Measurements from ENCODE around the gene STK39.

Gene STK39

DNA sequence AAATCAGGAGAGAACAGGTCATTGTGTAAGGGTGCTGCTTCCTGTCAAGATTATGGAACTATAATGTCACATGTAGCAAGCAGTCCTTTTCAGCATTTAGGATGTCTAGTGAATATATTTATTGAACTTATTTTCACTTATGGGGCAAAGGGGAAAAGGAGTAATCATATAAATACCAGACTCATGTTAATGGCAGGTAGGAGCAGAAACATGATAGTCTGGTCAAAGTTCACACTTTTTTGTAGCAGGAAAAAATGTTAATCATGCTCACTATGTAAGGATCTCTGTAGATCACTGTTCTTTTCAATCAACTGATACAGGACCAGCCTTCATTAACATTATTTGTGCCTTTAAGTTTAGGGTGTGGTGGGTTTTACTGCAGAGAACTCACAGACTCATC lies 219.0 kb downstream of the STK39 start:
- Histone ChIP-seq H3K9ac (ENCODE audit: insufficient read length, low read depth) (no peak overlapping the region), H3K9me3 (ENCODE audit: insufficient read depth, low read length) (no peaks in the 10 kb centered on the region), H3K27me3 (ENCODE audit: insufficient read depth, insufficient read length) (no peaks in the 10 kb centered on the region), H3K4me3 (ENCODE audit: insufficient read length, low read depth) (no peak overlapping the region), H3K36me3 (ENCODE audit: insufficient read depth, insufficient read length, low read length) (peaks cover 5% of the 10 kb centered on the region), H3K4me1 (ENCODE audit: insufficient read depth, insufficient read length) (no peaks in the 10 kb centered on the region)
- no peak for DNase-seq (ENCODE audit: low read depth, low spot score)
- TF ChIP-seq ZNF274 (IDR thresholded peaks at IDR 0.05; ENCODE audit: low read depth, low read length): no peak
- no peak for TF ChIP-seq YY1 (IDR thresholded peaks at IDR 0.05; ENCODE audit: insufficient read depth, insufficient read length)
- TF ChIP-seq SUZ12 (IDR thresholded peaks at IDR 0.05; ENCODE audit: extremely low read depth, insufficient read depth, insufficient read length): no peak

DNA sequence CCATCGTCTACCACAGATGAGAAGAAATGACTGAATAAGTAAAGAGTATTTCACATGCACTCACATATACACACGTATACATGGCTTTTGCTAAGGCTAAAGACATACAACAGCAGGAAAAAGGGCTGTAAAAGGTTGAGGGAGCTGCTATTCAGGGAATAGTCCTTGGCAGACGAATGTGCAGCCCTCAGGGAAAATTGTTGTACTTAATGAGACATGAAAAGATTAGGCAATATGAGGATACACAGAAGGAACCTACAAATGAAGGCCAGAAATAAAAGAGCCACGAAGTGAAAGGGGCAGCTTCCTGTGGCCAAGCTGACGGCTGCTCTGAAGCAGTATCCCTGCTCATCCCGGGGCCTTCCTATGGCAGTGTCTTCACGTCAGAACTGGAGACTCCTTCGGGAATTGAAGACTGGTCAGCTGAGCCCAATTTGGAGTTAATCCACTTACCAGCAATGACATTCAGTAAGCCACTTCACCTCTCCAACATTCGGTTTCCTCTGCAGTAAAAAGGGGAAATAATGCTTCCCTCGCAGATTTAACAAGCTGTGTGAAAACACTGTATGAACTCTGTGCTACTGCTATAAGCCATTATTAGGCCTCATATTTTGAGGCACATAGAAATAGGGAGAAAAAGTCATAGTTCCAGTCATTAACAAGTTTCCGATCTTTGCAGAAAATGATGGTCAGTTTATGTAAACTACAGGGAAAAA lies 221.8 kb downstream of the STK39 start:
- H3K9me3 ChIP-seq (ENCODE audit: insufficient read depth, low read length): no peaks in the 10 kb centered on the region
- TF ChIP-seq SUZ12 (IDR thresholded peaks at IDR 0.05; ENCODE audit: extremely low read depth, insufficient read depth, insufficient read length) (no peak), YY1 (IDR thresholded peaks at IDR 0.05; ENCODE audit: insufficient read depth, insufficient read length) (no peak), ZNF274 (IDR thresholded peaks at IDR 0.05; ENCODE audit: low read depth, low read length) (no peak)
- peaks cover 5% of the 10 kb centered on the region for H3K36me3 ChIP-seq (ENCODE audit: insufficient read depth, insufficient read length, low read length)
- H3K4me3 ChIP-seq (ENCODE audit: insufficient read length, low read depth): no peak overlapping the region
- H3K9ac ChIP-seq (ENCODE audit: insufficient read length, low read depth): no peak overlapping the region
- no peak for DNase-seq (ENCODE audit: low read depth, low spot score)
- H3K4me1 ChIP-seq (ENCODE audit: insufficient read depth, insufficient read length): no peaks in the 10 kb centered on the region
- H3K27me3 ChIP-seq (ENCODE audit: insufficient read depth, insufficient read length): no peaks in the 10 kb centered on the region

GRCh38 chr2:168024459-168024858 lies 222.9 kb downstream of the STK39 start:
- Histone ChIP-seq H3K9me3 (ENCODE audit: insufficient read depth, low read length) (no peaks in the 10 kb centered on the region), H3K27me3 (ENCODE audit: insufficient read depth, insufficient read length) (no peaks in the 10 kb centered on the region), H3K36me3 (ENCODE audit: insufficient read depth, insufficient read length, low read length) (peaks cover 5% of the 10 kb centered on the region), H3K4me3 (ENCODE audit: insufficient read length, low read depth) (no peak overlapping the region), H3K4me1 (ENCODE audit: insufficient read depth, insufficient read length) (no peaks in the 10 kb centered on the region), H3K9ac (ENCODE audit: insufficient read length, low read depth) (no peak overlapping the region)
- no peak for DNase-seq (ENCODE audit: low read depth, low spot score)
- TF ChIP-seq ZNF274 (IDR thresholded peaks at IDR 0.05; ENCODE audit: low read depth, low read length) (no peak), SUZ12 (IDR thresholded peaks at IDR 0.05; ENCODE audit: extremely low read depth, insufficient read depth, insufficient read length) (no peak), YY1 (IDR thresholded peaks at IDR 0.05; ENCODE audit: insufficient read depth, insufficient read length) (no peak)

DNA sequence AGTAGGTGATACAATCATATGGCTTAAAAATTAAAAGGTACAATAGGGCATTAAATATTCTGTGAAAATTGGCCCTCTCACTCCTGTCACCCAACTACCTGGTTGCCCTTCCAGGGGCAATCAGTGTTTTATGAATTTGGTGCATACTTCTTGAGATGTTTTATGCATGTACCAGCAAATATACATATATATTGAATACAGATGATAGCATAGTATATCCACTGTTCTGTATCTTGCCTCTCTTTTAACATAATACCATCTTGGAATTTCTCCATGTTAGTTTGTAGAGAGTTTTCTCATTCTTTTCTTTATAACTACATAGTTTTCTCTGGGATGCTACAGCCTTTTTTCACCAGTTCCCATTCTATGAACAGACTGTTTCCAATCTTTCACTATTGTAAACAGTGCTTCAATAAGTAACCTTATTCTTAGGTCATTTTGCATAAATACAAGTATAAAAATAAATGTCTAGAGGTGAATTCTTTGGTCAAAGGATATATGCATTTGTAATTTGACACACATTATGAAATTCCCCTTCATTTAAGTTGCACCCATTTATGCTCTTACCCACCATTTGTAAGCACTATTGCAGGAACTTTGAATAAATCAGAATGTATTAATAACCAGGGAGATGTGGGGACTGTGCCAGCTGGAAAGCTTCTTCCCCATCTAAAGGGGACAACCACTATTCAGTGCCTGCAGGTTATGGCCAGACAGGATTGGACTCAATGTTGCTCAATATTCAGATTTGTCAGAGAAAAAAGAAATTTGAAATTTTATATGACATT lies 225.4 kb downstream of the STK39 start:
- H3K36me3 ChIP-seq (ENCODE audit: insufficient read depth, insufficient read length, low read length): peaks cover 5% of the 10 kb centered on the region
- no peaks in the 10 kb centered on the region for H3K9me3 ChIP-seq (ENCODE audit: insufficient read depth, low read length)
- no peaks in the 10 kb centered on the region for H3K4me1 ChIP-seq (ENCODE audit: insufficient read depth, insufficient read length)
- no peak for DNase-seq (ENCODE audit: low read depth, low spot score)
- no peak overlapping the region for H3K9ac ChIP-seq (ENCODE audit: insufficient read length, low read depth)
- TF ChIP-seq ZNF274 (IDR thresholded peaks at IDR 0.05; ENCODE audit: low read depth, low read length) (no peak), SUZ12 (IDR thresholded peaks at IDR 0.05; ENCODE audit: extremely low read depth, insufficient read depth, insufficient read length) (no peak), YY1 (IDR thresholded peaks at IDR 0.05; ENCODE audit: insufficient read depth, insufficient read length) (no peak)
- no peaks in the 10 kb centered on the region for H3K27me3 ChIP-seq (ENCODE audit: insufficient read depth, insufficient read length)
- no peak overlapping the region for H3K4me3 ChIP-seq (ENCODE audit: insufficient read length, low read depth)

GRCh38 chr2:168015274-168015953 lies 232.0 kb downstream of the STK39 start:
- Histone ChIP-seq H3K36me3 (ENCODE audit: insufficient read depth, insufficient read length, low read length) (peaks cover 3% of the 10 kb centered on the region), H3K9me3 (ENCODE audit: insufficient read depth, low read length) (no peaks in the 10 kb centered on the region), H3K4me3 (ENCODE audit: insufficient read length, low read depth) (no peak overlapping the region), H3K27me3 (ENCODE audit: insufficient read depth, insufficient read length) (no peaks in the 10 kb centered on the region), H3K9ac (ENCODE audit: insufficient read length, low read depth) (no peak overlapping the region), H3K4me1 (ENCODE audit: insufficient read depth, insufficient read length) (no peaks in the 10 kb centered on the region)
- DNase-seq (ENCODE audit: low read depth, low spot score): no peak
- TF ChIP-seq YY1 (IDR thresholded peaks at IDR 0.05; ENCODE audit: insufficient read depth, insufficient read length) (no peak), ZNF274 (IDR thresholded peaks at IDR 0.05; ENCODE audit: low read depth, low read length) (no peak), SUZ12 (IDR thresholded peaks at IDR 0.05; ENCODE audit: extremely low read depth, insufficient read depth, insufficient read length) (no peak)

- no peaks in the 10 kb centered on the region for H3K36me3 ChIP-seq (ENCODE audit: insufficient read depth, insufficient read length, low read length)
- H3K9ac ChIP-seq (ENCODE audit: insufficient read length, low read depth): no peak overlapping the region
- H3K9me3 ChIP-seq (ENCODE audit: insufficient read depth, low read length): no peaks in the 10 kb centered on the region
- no peak for DNase-seq (ENCODE audit: low read depth, low spot score)
- no peak overlapping the region for H3K4me3 ChIP-seq (ENCODE audit: insufficient read length, low read depth)
- TF ChIP-seq YY1 (IDR thresholded peaks at IDR 0.05; ENCODE audit: insufficient read depth, insufficient read length): no peak
- no peak for TF ChIP-seq SUZ12 (IDR thresholded peaks at IDR 0.05; ENCODE audit: extremely low read depth, insufficient read depth, insufficient read length)
- no peak for TF ChIP-seq ZNF274 (IDR thresholded peaks at IDR 0.05; ENCODE audit: low read depth, low read length)
- no peaks in the 10 kb centered on the region for H3K4me1 ChIP-seq (ENCODE audit: insufficient read depth, insufficient read length)
- no peaks in the 10 kb centered on the region for H3K27me3 ChIP-seq (ENCODE audit: insufficient read depth, insufficient read length)
Observed at GRCh38 chr2:168009900-168010299, 237.5 kb downstream of the STK39 start.
